Left ventricle myocardium inferior (tissue), 1 donor: ENCODE measurements around the gene SLC48A1. TPM values are rescaled to one million over a fixed set of nuclear protein-coding genes. Genes with fewer than 3 reads are reported as not detected.
"Not testable (repeated sequence)": the region's sequence is repeated elsewhere in the genome, so short reads cannot be mapped to it uniquely, and the experiment has no call there.

Experiments used
- DNase-seq: peaks from one replicate; pipeline ENCODE4 v3.0.0-alpha.2; 2020
- H3K27ac ChIP-seq: fragments of 200-600 bp; replicated peaks from 2 replicates; pipeline ENCODE4 v1.8.0; 2021
- H3K27me3 ChIP-seq: fragments of 200-600 bp; 2 replicates; pipeline ENCODE4 v1.8.0; 2021; ENCODE audit warnings: low read depth
- H3K36me3 ChIP-seq: fragments of 200-600 bp; 2 replicates; pipeline ENCODE4 v1.8.0; 2021
- H3K4me1 ChIP-seq: fragments of 200-600 bp; 2 replicates; pipeline ENCODE4 v1.8.0; 2021
- H3K4me3 ChIP-seq: fragments of 200-600 bp; 2 replicates; pipeline ENCODE4 v1.8.0; 2021; ENCODE audit warnings: mild to moderate bottlenecking, moderate library complexity
- H3K9me3 ChIP-seq: fragments of 200-600 bp; replicated peaks from 2 replicates; pipeline ENCODE4 v1.8.0; 2021
- intact Hi-C: fragments of 100-400 bp; cut with micrococcal nuclease; formaldehyde crosslinking; loops from one replicate; pipeline ENCODE4 v1.11.0; 2022
- total RNA-seq: library from RNA; stranded (reverse); fragmentation: NEBNext Ultra II Directional; extraction: Animal tissue kit (Norgen Biotek cat#: 25700); gene quantifications from one replicate; pipeline ENCODE4 v1.2.1, GENCODE V29; 2021
- TF ChIP-seq, protein P1 (sequence below): fragments of 200-600 bp; IDR thresholded peaks from 2 replicates; pipeline ENCODE4 v1.8.0; 2021; ENCODE audit warnings: antibody characterized with exemption, mild to moderate bottlenecking, borderline replicate concordance
- donor health status: DM: no; HTN: yes; CAD: no; lungs with severe emphysema.

Gene SLC48A1
- total RNA-seq, 1 donor from 2014 or later = 25.3 TPM

DNA sequence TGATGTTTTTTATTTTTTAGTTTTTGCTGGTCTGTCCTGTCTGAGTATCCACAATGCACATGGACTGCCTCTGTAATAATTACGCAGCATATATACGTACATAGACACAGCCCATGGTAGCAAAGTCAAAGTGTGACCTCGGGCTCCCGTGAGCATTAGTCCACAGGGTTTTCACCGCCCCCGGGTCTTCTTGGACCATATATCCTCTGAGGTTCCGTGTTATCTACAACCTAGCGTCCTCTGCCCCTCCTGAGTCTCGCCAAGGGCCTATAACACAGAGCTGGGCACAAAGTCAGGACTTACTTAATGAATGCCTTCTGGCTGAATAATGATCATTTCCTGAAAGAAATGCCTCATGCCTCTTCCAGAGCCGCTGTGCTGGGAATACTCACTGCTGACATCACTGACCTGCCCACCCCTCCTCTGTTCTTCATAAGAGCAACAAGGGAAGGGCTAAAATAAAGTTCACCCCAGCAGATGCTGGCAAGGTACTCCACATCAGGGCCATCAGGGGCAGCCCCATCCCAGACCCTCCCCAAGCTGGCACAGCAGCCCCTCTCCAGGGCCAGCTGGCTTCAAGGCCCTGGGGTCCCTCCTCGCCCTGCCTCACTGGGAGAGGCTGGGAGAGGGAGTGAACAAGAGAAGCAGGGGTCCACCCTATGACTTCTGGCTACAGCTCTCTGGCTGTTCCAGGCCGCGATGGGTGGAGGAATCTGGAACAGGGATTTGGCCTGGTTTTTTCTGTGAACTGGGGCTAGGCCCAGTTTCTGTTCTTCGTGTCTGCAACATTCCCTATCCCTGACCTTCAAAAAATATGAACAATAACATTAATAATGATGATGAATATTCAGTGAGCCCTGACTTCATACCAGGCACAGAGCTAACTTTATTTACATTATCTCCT is 38.8 kb downstream of the SLC48A1 start:
- DNase-seq = peak; percentile 70
- TF ChIP-seq, protein P1, sequence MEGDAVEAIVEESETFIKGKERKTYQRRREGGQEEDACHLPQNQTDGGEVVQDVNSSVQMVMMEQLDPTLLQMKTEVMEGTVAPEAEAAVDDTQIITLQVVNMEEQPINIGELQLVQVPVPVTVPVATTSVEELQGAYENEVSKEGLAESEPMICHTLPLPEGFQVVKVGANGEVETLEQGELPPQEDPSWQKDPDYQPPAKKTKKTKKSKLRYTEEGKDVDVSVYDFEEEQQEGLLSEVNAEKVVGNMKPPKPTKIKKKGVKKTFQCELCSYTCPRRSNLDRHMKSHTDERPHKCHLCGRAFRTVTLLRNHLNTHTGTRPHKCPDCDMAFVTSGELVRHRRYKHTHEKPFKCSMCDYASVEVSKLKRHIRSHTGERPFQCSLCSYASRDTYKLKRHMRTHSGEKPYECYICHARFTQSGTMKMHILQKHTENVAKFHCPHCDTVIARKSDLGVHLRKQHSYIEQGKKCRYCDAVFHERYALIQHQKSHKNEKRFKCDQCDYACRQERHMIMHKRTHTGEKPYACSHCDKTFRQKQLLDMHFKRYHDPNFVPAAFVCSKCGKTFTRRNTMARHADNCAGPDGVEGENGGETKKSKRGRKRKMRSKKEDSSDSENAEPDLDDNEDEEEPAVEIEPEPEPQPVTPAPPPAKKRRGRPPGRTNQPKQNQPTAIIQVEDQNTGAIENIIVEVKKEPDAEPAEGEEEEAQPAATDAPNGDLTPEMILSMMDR = no peak
- no peaks in the 10 kb centered on the region for H3K36me3 ChIP-seq
- no peaks in the 10 kb centered on the region for H3K27me3 ChIP-seq
- H3K9me3 ChIP-seq = no peaks in the 10 kb centered on the region
- intact Hi-C loops = no loop called here
- H3K27ac ChIP-seq = peak overlapping the region; percentile 99
- H3K4me3 ChIP-seq = peak overlapping the region; percentile 67
- peaks cover 98% of the 10 kb centered on the region for H3K4me1 ChIP-seq

DNA sequence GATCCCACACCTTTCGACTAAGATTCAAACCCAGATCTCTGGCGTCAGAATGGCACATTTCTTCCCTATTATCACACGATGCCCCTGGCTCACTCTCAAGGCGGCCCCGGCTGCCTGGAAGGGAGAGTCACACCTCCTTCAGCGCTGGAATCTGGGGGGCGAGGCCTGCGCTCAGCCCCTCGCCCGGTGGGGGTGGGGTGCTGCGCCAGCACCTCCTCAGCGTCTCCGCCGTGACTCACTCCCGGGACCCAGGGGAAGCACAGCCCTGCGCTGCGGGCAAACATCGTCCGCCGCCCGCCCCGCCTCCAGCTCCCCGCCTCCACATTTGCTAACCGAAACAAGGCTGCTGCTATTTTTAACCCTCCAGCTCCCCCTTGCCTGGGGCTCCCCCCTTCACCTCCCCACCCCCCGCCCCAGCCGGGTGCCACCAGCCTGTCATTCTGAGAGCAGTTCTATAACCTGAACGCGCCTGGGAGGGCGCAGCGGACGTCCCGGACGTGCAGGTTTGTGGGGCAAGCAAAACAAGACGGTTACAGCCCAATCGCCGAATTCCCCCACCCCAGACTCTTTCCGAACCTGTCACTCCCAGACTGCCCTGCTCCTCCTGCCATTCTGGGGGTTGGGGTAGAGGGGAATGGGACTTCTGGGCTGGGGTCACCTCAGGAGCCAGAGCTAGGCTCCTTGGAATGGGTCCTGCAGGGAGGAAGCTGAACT is 39.9 kb downstream of the SLC48A1 start:
- Histone ChIP-seq H3K27ac (peak overlapping the region; percentile 99), H3K4me1 (peaks cover 98% of the 10 kb centered on the region), H3K9me3 (no peaks in the 10 kb centered on the region), H3K36me3 (no peaks in the 10 kb centered on the region), H3K4me3 (peak overlapping the region; percentile 67), H3K27me3 (no peaks in the 10 kb centered on the region)
- intact Hi-C loops = no loop called here
- TF ChIP-seq, protein P1 = no peak
- DNase-seq = peak; percentile 91

DNA sequence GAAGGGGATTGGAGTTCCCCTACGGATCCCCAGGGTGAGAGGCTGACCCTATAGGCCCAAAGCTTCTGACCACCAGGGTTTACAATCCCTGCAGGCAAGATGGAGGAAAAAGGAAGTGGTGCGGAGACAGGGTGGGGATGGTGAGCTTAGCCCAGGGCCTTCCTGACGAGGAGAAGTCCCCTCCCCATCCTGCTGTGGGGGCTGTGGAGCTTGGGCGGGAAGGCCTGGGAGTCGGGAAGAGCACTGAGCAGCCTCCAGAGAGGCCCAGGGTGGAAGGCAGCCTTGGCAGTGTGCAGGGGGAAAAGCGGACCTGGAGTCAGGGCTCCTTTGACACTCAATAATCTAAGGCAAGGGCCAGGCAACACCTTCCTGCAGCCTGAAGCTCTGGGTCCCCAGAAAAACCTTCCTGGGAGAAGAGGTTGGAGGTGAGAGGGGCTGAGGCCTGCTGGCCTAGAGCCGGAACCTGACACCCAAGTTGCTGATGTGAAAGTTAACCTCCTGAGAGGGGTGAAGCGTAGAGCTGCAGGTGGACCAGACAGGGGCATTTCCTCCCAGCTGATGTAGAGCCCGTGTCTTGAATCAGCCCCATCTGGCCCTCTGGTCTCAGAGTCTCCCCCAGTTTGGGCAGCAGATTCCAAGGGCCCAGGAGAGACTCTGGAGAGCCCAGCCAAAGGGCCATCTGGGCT is 40.6 kb downstream of the SLC48A1 start:
- Histone ChIP-seq H3K27me3 (no peaks in the 10 kb centered on the region), H3K9me3 (no peaks in the 10 kb centered on the region), H3K4me1 (peaks cover 98% of the 10 kb centered on the region), H3K4me3 (peak overlapping the region; percentile 67), H3K36me3 (no peaks in the 10 kb centered on the region), H3K27ac (peak overlapping the region; percentile 99)
- TF ChIP-seq, protein P1 = no peak
- intact Hi-C loops = no loop called here
- no peak for DNase-seq

DNA sequence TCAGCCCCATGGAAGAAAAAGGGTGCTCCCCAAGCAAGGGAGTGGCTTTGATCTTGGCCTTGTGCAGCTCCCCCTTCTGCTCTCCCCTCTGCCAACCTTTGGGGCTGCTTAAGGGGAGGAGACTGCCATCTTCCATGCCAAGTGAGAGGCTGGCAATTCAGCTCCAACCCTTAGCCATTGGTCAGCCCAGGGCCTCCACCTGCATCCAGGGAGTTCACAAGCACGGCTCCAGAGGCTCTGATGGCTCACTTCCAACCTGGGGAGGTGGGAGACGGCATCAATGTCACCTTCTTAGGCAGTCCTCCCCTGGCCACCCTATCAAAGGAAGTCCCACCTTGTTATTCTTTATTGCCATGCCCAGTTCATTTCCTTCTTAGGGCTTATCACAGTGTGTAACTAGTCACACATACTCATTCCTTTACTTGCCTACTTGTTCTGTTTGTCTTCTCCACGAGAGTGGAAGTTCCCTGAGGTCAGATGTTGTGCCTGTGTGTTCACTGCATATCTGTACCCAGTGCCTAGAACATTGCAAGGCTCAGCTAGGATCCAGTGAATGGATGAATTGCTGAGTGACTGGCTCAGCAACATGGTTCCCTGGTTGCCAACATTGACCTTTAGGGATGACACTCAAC is 41.6 kb downstream of the SLC48A1 start:
- H3K4me3 ChIP-seq = peak overlapping the region; percentile 67
- no peaks in the 10 kb centered on the region for H3K27me3 ChIP-seq
- DNase-seq = no peak
- peak overlapping the region; percentile 99 for H3K27ac ChIP-seq
- intact Hi-C loops = no loop called here
- TF ChIP-seq, protein P1 = no peak
- H3K36me3 ChIP-seq = no peaks in the 10 kb centered on the region
- no peaks in the 10 kb centered on the region for H3K9me3 ChIP-seq
- H3K4me1 ChIP-seq = peaks cover 95% of the 10 kb centered on the region

DNA sequence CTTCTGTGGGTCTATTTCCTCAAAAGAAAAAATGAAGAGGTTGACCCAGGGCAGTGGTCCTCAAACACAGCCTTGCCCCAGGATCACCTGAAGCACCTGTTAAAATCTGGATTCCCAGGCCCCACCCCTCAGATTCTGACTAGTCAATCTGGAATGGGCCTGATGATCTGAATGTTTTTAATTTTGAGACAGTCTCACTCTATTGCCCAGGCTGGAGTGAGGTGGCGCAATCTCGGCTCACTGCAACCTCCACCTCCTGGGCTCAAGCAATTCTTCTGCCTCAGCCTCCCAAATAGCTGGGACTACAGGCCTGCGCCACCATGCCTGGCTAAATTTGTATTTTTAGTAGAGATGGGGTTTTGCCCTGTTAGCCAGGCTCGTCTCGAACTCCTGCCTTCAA is 42.4 kb downstream of the SLC48A1 start:
- H3K36me3 ChIP-seq, intact Hi-C loops, DNase-seq, H3K9me3 ChIP-seq, H3K27me3 ChIP-seq: not testable (repeated sequence)
- H3K4me3 ChIP-seq = peak overlapping the region; percentile 88
- H3K27ac ChIP-seq = peak overlapping the region; percentile 99
- H3K4me1 ChIP-seq = peaks cover 92% of the 10 kb centered on the region
